Left ventricle myocardium inferior (tissue), 1 donor: Measurements from ENCODE around the gene HSPA4. TPM values are rescaled to one million over a fixed set of nuclear protein-coding genes. Genes with fewer than 3 reads are reported as not detected.
"Not testable (repeated sequence)": the region's sequence is repeated elsewhere in the genome, so short reads cannot be mapped to it uniquely, and the experiment has no call there.

Source experiments
- DNase-seq: peaks from one replicate; pipeline ENCODE4 v3.0.0-alpha.2; 2020
- H3K27ac ChIP-seq: fragments of 200-600 bp; replicated peaks from 2 replicates; pipeline ENCODE4 v1.8.0; 2021
- H3K27me3 ChIP-seq: fragments of 200-600 bp; 2 replicates; pipeline ENCODE4 v1.8.0; 2021; ENCODE audit warnings: low read depth
- H3K36me3 ChIP-seq: fragments of 200-600 bp; 2 replicates; pipeline ENCODE4 v1.8.0; 2021
- H3K4me1 ChIP-seq: fragments of 200-600 bp; 2 replicates; pipeline ENCODE4 v1.8.0; 2021
- H3K4me3 ChIP-seq: fragments of 200-600 bp; 2 replicates; pipeline ENCODE4 v1.8.0; 2021; ENCODE audit warnings: mild to moderate bottlenecking, moderate library complexity
- H3K9me3 ChIP-seq: fragments of 200-600 bp; replicated peaks from 2 replicates; pipeline ENCODE4 v1.8.0; 2021
- CTCF ChIP-seq: fragments of 200-600 bp; IDR thresholded peaks from 2 replicates; pipeline ENCODE4 v1.8.0; 2021; ENCODE audit warnings: antibody characterized with exemption, mild to moderate bottlenecking, borderline replicate concordance
- intact Hi-C: fragments of 100-400 bp; cut with micrococcal nuclease; formaldehyde crosslinking; loops from one replicate; pipeline ENCODE4 v1.11.0; 2022
- total RNA-seq: library from RNA; stranded (reverse); fragmentation: NEBNext Ultra II Directional; extraction: Animal tissue kit (Norgen Biotek cat#: 25700); gene quantifications from one replicate; pipeline ENCODE4 v1.2.1, GENCODE V29; 2021
- donor health status: DM: no; HTN: yes; CAD: no; lungs with severe emphysema.

HSPA4 gene
- total RNA-seq, 1 donor from 2014 or later: 80.2 TPM

GRCh38 chr5:133128066-133128465 is 76.3 kb downstream of the HSPA4 start:
- Histone ChIP-seq H3K27ac (no peak overlapping the region), H3K4me3 (no peak overlapping the region), H3K9me3 (no peaks in the 10 kb centered on the region), H3K36me3 (no peaks in the 10 kb centered on the region), H3K27me3 (peaks cover 14% of the 10 kb centered on the region), H3K4me1 (no peaks in the 10 kb centered on the region)
- no peak for DNase-seq
- intact Hi-C loops: no loop called here
- no peak for TF ChIP-seq CTCF

DNA sequence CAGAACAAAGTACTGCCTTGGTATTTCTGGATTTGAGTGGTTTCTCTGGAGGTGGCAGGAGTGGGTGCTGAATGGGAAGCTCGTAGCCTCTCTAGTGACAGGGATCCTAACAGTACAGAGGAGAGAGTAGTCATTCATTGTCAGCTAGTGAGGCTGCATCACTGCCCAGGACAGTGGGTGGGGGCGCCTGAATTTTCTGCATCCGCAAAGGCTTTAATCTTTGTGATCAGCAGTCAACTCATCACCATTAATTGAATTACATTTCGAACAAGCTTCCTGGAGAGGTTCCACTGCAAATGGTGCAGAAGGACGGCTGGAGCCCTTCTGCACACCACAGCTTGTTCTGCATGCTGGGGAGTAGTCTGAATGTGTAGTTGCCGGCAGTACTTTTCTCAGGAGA is 77.5 kb downstream of the HSPA4 start:
- intact Hi-C loops: no loop called here
- no peaks in the 10 kb centered on the region for H3K4me1 ChIP-seq

DNA sequence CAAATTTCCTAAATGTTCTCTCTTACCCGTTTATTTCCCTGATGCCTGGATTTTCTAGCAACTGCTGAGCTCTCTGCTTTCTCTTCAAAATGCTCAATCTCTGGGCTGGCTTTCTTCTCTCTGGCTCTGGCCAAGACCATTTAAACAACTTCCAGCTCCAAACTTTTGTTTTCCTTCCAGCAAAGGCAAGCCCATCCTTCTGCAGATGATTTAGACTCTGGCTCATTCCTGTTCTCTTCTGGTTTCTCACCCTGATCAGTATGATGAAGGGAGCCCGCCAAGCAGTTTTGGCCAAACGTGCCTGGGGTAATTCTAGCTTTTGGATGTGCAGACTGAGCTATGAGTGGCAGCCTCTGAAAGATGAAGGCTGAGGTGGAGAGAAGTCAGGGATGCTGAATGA is 78.1 kb downstream of the HSPA4 start:
- Histone ChIP-seq H3K4me3 (no peak overlapping the region), H3K27me3 (peaks cover 14% of the 10 kb centered on the region), H3K27ac (no peak overlapping the region), H3K9me3 (peaks cover 6% of the 10 kb centered on the region), H3K4me1 (no peaks in the 10 kb centered on the region), H3K36me3 (no peaks in the 10 kb centered on the region)
- no peak for TF ChIP-seq CTCF
- no peak for DNase-seq
- intact Hi-C loops: no loop called here

More for the DNA sequence above, 77.5 kb downstream of the HSPA4 start:
- no peak for DNase-seq
- peaks cover 14% of the 10 kb centered on the region for H3K27me3 ChIP-seq
- no peaks in the 10 kb centered on the region for H3K36me3 ChIP-seq
- H3K9me3 ChIP-seq: peaks cover 2% of the 10 kb centered on the region
- H3K27ac ChIP-seq: no peak overlapping the region
- no peak for TF ChIP-seq CTCF
- H3K4me3 ChIP-seq: no peak overlapping the region

DNA sequence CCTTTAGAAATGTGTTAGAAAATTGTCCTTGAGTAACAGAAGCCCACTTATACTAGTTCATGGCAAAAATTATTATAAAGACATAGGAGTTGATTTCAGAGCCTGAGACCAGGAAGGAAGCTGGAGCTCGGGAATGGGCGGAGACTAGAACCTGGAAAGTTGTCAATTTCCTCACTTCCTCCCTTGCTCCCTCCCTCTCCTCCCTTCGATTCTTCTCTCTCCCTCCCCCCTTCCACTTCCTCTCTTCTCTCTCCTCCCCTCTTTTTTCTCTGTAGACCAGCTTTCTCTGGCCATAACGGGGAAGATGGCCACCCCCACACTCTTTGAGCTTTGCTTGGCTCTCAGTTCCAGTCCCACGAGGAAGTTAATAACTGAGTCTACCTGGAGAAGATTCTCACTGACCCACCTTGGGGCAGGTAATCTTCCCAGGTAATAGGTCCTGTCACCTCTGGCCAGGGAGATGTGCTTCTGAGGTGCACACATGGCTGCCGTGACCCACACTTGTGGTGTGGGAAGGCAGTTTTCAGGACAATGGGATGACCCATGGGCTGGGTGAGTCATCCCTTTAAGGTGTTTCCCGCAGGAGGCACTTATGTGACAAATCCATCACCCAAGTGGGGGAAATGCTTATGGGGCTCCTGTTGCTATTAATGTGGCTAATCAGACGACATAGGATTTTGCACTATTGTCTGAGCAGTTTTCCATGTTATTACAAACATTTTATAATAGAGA is 78.7 kb downstream of the HSPA4 start:
- no peak for TF ChIP-seq CTCF
- intact Hi-C loops: no loop called here
- no peaks in the 10 kb centered on the region for H3K36me3 ChIP-seq
- H3K4me3 ChIP-seq: no peak overlapping the region
- DNase-seq: no peak
- H3K9me3 ChIP-seq: peaks cover 6% of the 10 kb centered on the region
- peaks cover 14% of the 10 kb centered on the region for H3K27me3 ChIP-seq
- H3K27ac ChIP-seq: no peak overlapping the region
- H3K4me1 ChIP-seq: no peaks in the 10 kb centered on the region

GRCh38 chr5:133132717-133133116 is 80.9 kb downstream of the HSPA4 start:
- H3K9me3 ChIP-seq: peaks cover 6% of the 10 kb centered on the region

DNA sequence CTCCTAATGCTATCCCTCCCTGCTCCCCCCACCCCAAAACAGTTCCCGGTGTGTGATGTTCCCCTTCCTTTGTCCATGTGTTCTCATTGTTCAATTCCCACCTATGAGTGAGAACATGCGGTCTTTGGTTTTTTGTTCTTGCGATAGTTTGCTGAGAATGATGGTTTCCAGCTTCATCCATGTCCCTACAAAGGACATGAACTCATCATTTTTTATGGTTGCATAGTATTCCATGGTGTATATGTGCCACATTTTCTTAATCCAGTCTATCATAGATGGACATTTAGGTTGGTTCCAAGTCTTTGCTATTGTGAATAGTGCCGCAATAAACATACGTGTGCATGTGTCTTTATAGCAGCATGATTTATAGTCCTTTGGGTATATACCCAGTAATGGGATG is 81.4 kb downstream of the HSPA4 start:
- H3K36me3 ChIP-seq, H3K4me3 ChIP-seq, H3K9me3 ChIP-seq, H3K27me3 ChIP-seq, H3K27ac ChIP-seq, intact Hi-C loops, DNase-seq, H3K4me1 ChIP-seq: not testable (repeated sequence)

More at GRCh38 chr5:133132717-133133116, 80.9 kb downstream of the HSPA4 start:
- intact Hi-C loops: no loop called here
- no peak for TF ChIP-seq CTCF
- Histone ChIP-seq H3K4me1 (no peaks in the 10 kb centered on the region), H3K4me3 (no peak overlapping the region), H3K36me3 (no peaks in the 10 kb centered on the region), H3K27me3 (no peaks in the 10 kb centered on the region), H3K27ac (no peak overlapping the region)
- no peak for DNase-seq

DNA sequence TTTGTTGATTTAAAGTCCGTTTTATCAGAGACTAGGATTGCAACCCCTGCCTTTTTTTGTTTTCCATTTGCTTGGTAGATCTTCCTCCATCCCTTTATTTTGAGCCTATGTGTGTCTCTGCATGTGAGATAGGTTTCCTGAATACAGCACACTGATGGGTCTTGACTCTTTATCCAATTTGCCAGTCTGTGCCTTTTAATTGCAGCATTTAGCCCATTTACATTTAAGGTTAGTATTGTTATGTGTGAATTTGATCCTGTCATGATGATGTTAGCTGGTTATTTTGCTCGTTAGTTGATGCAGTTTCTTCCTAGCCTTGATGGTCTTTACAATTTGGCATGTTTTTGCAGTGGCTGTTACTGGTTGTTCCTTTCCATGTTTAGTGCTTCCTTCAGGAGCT is 85.1 kb downstream of the HSPA4 start:
- DNase-seq, H3K36me3 ChIP-seq, intact Hi-C loops, H3K27ac ChIP-seq, H3K4me1 ChIP-seq, H3K9me3 ChIP-seq, H3K4me3 ChIP-seq: not testable (repeated sequence)
- peaks cover 22% of the 10 kb centered on the region for H3K27me3 ChIP-seq
